ENCODE measurements around the gene PAPPA.

PAPPA gene

GRCh38 chr9:116238776-116239340, 85.3 kb downstream of the PAPPA start:
- DNase-seq (ENCODE audit: low read depth), result no peak
- no peak overlapping the region for H3K4me3 ChIP-seq (ENCODE audit: control insufficient read depth, low read depth, low read length)
- TF ChIP-seq, protein P1, sequence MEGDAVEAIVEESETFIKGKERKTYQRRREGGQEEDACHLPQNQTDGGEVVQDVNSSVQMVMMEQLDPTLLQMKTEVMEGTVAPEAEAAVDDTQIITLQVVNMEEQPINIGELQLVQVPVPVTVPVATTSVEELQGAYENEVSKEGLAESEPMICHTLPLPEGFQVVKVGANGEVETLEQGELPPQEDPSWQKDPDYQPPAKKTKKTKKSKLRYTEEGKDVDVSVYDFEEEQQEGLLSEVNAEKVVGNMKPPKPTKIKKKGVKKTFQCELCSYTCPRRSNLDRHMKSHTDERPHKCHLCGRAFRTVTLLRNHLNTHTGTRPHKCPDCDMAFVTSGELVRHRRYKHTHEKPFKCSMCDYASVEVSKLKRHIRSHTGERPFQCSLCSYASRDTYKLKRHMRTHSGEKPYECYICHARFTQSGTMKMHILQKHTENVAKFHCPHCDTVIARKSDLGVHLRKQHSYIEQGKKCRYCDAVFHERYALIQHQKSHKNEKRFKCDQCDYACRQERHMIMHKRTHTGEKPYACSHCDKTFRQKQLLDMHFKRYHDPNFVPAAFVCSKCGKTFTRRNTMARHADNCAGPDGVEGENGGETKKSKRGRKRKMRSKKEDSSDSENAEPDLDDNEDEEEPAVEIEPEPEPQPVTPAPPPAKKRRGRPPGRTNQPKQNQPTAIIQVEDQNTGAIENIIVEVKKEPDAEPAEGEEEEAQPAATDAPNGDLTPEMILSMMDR (IDR thresholded peaks at IDR 0.05; ENCODE audit: control insufficient read depth, insufficient read depth, low read depth, low read length, missing control alignments), result no peak

DNA sequence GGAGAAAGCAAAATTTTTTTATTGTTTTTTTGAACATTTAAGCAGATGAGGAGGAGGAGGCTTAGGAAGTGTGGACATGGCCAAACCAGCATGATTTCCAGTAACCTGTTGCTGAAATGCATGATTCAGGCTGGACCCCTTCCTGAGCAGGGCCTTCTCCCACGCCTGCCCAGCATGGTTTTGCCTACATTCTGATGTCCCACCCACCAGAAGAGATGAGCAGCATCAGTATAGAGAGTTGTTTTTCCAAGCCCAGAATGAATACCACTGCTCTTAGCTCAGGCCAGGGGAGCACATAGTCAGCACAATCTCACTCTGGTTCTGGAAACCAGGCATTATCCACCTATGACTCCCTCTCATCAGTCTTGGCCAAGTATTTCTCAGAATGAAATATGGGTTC, 90.1 kb downstream of the PAPPA start:
- DNase-seq (ENCODE audit: low read depth), result no peak
- TF ChIP-seq, protein P1 (IDR thresholded peaks at IDR 0.05; ENCODE audit: control insufficient read depth, insufficient read depth, low read depth, low read length, missing control alignments), result no peak
- no peak overlapping the region for H3K4me3 ChIP-seq (ENCODE audit: control insufficient read depth, low read depth, low read length)

DNA sequence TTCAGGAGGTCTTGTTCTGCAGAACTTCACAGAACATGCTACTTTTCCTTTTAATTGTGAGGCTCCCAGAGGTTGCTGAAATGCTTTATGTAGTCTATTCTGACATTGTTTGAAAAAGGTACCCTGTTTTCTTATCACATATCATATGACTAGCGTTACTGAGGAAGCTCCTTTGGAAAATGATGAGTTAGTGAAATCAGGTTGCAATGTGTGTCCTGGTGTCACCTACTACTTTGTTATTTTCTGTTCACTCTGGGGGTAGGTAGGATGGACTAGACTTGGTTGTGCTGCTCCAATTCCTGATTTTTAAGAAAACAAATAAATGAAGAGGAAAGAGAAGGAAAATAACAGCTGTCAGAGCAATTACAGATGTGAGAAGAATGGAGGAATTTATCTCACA, 93.7 kb downstream of the PAPPA start:
- no peak overlapping the region for H3K4me3 ChIP-seq (ENCODE audit: control insufficient read depth, low read depth, low read length)
- no peak for DNase-seq (ENCODE audit: low read depth)
- TF ChIP-seq, protein P1 (IDR thresholded peaks at IDR 0.05; ENCODE audit: control insufficient read depth, insufficient read depth, low read depth, low read length, missing control alignments), result no peak

DNA sequence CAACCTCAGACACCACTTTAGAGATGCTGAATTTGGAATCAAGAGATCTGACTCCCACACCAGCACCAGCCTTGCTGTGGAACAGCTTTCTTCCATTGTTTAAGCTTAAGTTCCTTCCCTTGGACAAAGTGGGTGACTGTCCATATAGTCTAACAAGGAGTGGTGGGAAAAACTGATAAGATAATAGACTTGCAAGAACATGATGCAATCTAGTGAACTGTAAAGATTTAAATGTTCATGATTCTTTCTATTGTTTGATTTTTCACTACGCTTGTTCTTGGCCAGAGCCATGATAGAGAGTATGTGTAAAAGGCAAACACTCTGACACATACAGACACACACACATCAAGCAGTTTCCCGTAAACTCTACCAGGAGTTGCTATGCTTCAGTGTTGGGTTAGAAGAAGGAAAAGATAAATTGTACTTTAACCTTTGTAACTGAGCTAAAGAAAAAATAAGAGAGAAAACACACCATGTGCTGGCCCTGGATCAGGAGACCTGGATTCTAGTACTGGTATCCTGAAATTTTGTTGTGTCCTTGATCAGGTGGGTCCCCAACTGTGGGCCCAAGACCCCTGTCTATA, 94.3 kb downstream of the PAPPA start:
- no peak overlapping the region for H3K4me3 ChIP-seq (ENCODE audit: control insufficient read depth, low read depth, low read length)
- TF ChIP-seq, protein P1 (IDR thresholded peaks at IDR 0.05; ENCODE audit: control insufficient read depth, insufficient read depth, low read depth, low read length, missing control alignments), result no peak
- DNase-seq (ENCODE audit: low read depth), result no peak

DNA sequence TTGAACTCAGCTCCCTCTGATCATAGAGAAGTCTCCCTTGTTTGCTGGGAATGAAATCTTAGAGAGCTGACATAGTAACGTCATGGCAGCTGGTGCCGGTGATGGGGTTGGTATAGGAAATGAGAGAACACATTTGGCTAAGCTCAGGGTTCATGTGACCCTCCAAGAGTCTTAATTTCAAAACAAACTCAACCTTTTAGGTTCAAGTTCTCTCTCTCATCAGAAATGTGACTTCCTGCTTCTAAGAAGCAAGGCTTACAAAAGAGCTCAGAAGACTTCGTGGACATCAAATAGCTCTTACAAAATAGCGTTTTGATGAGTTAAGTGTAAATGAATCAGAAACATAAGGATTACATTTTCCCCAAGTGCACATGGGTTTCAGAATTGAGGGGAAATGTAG, 97.3 kb downstream of the PAPPA start:
- no peak for DNase-seq (ENCODE audit: low read depth)
- no peak overlapping the region for H3K4me3 ChIP-seq (ENCODE audit: control insufficient read depth, low read depth, low read length)
- TF ChIP-seq, protein P1 (IDR thresholded peaks at IDR 0.05; ENCODE audit: control insufficient read depth, insufficient read depth, low read depth, low read length, missing control alignments), result no peak

- TF ChIP-seq, protein P1 (IDR thresholded peaks at IDR 0.05; ENCODE audit: control insufficient read depth, insufficient read depth, low read depth, low read length, missing control alignments), result no peak
- DNase-seq (ENCODE audit: low read depth), result no peak
- H3K4me3 ChIP-seq (ENCODE audit: control insufficient read depth, low read depth, low read length), result no peak overlapping the region
These were observed 97.8 kb downstream of the PAPPA start for GRCh38 chr9:116251366-116251765.
